GM21786 (cell line): ENCODE data around the gene RUSC1.
"Not testable (repeated sequence)": the region's sequence is repeated elsewhere in the genome, so short reads cannot be mapped to it uniquely, and the experiment has no call there.

Experiments used
- ATAC-seq: cut with Tn5 transposase; IDR thresholded peaks from one replicate; pipeline ENCODE4 v1.9.1; 2021; ENCODE audit not compliant: unreplicated experiment

The RUSC1 gene

DNA sequence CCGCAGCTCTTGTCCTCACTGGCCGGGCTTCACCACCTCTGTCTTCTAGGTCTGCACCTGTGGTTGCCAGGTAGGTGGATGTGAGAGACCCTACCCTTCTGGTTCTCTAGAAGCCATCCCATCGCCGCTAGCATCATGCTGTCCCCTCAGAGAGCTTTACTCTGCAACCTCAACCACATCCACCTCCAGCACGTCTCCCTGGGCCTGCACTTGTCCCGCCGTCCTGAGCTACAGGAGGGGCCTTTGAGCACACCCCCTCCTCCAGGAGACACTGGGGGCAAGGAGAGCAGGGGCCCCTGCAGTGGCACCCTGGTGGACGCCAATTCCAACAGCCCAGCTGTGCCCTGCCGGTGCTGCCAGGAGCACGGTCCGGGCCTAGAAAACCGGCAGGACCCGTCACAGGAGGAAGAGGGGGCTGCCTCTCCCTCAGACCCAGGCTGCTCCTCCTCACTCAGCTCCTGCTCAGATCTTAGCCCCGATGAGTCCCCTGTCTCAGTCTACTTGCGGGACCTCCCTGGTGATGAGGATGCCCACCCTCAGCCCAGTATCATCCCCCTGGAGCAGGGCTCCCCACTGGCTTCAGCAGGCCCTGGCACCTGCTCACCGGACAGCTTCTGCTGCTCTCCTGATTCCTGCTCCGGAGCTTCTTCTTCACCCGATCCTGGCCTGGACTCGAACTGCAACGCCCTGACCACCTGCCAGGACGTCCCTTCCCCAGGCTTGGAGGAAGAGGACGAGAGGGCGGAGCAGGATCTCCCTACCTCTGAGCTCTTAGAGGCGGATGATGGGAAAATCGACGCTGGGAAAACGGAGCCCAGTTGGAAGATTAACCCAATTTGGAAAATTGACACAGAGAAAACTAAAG is 1.2 kb downstream of the RUSC1 start:
- ATAC-seq = no peak

DNA sequence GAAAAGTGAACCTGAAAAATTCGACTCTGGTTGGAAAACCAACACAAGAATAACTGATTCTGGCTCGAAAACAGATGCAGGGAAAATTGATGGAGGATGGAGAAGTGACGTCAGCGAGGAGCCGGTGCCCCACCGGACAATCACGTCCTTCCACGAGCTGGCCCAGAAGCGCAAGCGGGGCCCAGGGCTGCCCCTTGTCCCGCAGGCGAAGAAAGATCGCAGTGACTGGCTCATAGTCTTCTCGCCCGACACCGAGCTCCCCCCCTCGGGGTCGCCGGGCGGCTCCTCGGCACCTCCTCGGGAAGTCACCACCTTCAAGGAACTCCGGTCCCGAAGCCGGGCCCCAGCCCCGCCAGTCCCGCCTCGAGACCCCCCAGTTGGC is 1.9 kb downstream of the RUSC1 start:
- no peak for ATAC-seq

GRCh38 chr1:155322953-155323728 is 2.4 kb downstream of the RUSC1 start:
- peak; percentile 38 for ATAC-seq

DNA sequence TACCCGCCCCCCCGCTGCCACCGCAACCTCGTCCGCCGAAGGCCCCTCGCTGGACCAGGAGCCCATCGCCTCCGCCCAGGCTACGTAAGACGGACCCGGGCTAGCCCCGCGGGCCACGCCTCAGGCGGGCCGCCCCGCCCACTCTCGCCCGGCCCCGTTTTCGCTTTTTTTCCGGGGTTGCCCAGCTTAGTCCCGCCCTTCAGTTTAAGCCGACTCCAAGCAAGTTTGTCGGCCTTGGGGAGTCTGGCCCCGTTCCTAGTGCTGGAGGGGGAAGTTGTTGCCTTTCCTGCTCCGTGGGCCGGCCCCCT is 3.0 kb downstream of the RUSC1 start:
- peak; percentile 35 for ATAC-seq

GRCh38 chr1:155324037-155324716 is 3.5 kb downstream of the RUSC1 start:
- peak; percentile 65 for ATAC-seq

- ATAC-seq = no peak
Observed at GRCh38 chr1:155324717-155325602, 4.3 kb downstream of the RUSC1 start.

DNA sequence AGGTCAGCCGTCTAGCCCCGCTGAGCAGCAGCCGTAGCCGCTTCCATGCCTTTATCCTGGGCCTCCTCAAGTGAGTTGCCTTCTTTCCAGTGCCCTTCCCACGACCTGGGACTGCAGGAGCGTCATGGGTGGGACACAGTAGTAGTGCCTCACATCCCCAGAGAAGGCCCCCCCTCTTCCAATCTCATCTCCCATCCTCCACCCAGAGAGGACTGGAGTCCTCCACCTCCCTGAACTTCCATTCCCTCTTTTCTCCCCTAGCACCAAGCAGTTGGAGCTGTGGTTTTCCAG is 4.9 kb downstream of the RUSC1 start:
- ATAC-seq = no peak

DNA sequence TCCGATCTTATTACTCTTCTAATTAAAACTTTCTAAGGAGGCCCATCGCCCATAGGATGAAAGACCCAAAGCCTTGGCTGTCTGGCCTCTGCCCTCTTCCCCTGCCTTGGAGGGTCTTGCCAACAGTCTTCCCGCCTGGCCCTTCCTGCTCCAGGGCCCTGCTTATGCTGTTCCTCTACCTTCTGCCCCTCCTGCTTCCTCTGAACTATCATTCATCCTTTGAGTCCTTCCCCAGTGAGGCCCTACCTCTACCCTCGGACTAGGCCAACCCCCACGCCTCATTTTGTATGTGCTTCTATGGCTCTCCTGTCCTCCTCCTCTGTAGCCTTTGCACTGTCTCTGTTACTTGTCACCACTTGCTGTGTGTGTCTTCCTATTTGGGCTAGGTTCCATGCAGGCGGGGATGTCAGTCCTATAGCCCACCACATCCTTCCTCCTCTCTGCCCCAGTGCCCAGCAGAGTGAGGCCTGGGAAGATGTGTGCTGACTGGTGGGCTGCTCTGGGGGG is 5.4 kb downstream of the RUSC1 start:
- ATAC-seq = no peak

DNA sequence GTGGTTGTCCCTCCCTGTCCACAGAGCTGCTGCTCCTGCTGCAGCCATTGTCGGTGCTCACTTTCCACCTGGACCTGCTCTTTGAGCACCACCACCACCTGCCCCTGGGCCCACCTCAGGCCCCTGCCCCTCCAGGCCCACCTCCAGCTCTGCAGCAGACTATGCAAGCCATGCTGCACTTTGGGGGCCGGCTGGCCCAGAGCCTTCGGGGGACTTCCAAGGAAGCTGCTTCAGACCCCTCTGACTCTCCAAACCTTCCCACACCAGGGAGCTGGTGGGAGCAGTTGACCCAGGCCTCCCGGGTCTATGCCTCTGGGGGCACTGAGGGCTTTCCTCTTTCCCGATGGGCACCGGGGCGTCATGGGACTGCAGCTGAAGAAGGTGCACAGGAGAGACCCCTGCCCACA is 5.9 kb downstream of the RUSC1 start:
- no peak for ATAC-seq

GRCh38 chr1:155327981-155328380 is 7.3 kb downstream of the RUSC1 start:
- no peak for ATAC-seq

GRCh38 chr1:155328856-155329255 is 8.2 kb downstream of the RUSC1 start:
- ATAC-seq = not testable (repeated sequence)

- no peak for ATAC-seq
Observed at GRCh38 chr1:155329980-155330598, 9.4 kb downstream of the RUSC1 start.

- no peak for ATAC-seq
Observed at GRCh38 chr1:155334962-155335361, 14.3 kb downstream of the RUSC1 start.

DNA sequence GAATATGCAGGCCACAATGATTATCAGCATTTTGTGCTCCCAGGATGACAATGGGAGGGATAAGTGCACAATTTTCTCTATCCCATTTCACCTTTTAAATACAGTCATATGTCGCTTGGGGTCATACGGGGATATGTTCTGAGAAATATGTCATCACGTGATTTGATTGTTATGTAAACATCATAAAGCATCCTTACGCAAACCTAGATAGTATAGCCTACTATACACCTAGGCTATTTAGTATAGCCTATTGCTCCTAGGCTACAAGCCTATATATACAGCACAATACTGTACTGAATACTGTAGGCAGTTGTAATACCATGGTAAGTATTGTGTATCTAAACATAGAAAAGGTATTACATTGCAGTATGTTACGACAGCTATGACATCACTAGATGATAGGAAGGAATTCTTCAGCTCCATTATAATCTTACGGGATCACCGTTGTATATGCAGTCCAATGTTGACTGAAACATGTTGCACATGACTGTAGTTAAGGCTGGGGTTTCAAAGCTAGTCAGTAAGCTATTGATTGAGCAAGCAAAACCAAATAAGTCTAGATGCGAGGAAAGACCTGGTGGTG is 18.9 kb downstream of the RUSC1 start:
- ATAC-seq = no peak

DNA sequence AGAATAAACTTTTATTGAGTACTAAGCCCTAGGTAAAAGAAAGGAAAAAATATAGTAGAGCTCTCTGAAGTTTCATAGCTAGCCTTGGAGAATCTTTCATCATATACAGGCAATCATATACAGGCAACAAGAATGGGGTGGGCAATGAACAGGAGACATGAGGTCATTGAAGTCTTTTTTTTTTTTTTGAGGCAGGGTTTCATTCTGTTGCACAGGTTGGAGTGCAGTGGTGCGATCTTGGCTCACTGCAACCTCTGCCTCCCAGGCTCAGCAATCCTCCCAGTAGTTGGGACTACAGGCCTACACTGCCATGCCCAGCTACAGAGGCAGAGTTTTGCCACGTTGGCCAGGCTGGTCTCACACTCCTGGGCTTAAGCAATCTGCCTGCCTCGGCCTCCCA is 22.1 kb downstream of the RUSC1 start:
- no peak for ATAC-seq

DNA sequence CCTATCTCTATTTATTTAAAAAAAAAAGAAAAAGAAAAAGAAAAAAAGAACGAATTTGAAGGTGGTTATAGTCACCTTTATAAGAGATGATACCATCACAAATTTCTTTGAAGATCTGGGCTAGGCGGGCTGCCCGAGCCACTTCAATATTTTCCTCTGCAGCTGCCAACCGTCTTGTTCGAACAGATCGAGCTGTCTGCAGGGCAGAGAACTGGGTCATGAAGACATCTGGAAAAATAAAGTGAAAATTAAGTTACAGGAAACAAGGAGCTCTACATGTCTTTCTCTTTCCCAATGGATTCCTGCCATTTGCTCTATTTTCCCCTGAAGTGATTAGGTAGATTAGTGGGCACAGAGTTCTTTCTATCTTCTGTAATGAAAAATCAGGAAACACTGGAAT is 31.9 kb downstream of the RUSC1 start:
- no peak for ATAC-seq

DNA sequence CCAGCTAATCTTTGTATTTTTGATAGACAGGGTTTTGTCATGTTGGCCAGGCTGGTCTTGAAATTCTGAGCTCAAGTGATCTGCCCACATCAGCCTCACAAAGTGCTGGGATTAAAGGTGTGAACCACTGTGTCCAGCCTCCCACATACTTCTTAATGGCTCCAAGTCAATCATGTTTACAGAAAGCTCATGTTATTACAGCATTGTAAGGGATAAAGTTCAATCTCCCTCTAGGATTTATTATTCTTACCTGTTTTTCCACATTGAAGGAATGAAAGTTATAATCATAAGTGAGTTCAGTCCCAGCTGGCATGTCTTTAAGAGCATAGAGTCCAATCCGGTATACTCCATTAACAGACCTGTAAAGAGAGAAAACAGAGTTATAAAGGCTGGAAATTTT is 39.4 kb downstream of the RUSC1 start:
- no peak for ATAC-seq

DNA sequence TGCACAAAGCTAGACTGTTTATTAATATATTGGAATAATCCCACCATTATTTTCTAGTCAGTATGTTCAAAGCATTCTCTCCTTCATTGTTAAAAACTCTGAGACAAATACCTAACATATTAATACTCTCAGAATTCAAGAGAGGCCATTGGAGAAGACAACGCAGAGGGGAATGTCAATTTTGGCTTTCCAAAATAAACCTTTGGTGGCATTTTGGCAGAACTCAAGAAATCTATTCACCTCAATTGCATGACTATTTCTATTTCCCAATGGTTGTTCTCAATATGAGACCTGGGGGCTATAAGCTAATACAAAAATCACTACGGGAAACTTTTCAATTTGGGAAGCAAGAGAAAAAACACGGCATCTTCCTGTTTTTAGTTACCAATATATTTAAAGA is 58.5 kb downstream of the RUSC1 start:
- ATAC-seq = no peak

DNA sequence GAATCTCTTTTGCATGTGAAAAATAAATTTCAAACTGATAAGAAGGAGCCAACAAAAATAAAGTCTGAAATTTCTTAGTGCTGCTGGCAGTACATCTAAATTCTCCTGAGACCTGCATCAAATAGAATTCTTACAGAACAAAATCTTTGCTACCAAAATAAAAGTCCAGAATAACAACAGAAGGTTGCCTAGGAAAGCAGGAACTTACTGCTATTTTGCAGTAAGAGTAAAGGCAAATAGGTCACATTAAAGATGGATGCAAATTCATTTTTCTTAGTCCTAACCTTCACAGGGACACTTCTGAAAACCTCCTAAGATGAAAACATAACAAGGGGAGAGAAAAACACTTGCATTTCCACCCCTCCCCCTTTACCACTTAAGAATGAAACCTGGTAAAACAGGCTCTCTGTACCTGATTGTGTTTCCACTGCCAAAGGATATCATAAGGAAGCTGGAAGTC is 59.0 kb downstream of the RUSC1 start:
- ATAC-seq = no peak
